MG63 (cell line): ENCODE data around the gene ZNF500. TPM values are rescaled to one million over a fixed set of nuclear protein-coding genes. Genes with fewer than 3 reads are reported as not detected.

ENCODE experiments used
- DNase-seq: peaks from one replicate; pipeline ENCODE4 v3.0.0-alpha.2; 2020
- H3K27me3 ChIP-seq: fragments of 250-450 bp; sonication (Bioruptor Pico); 2 replicates; pipeline ENCODE4 v1.5.1; 2020; ENCODE audit warnings: mild to moderate bottlenecking, moderate library complexity
- H3K36me3 ChIP-seq: fragments of 250-450 bp; sonication (Bioruptor Pico); 2 replicates; pipeline ENCODE4 v1.5.1; 2020; ENCODE audit warnings: mild to moderate bottlenecking, moderate library complexity
- H3K4me3 ChIP-seq: fragments of 250-450 bp; sonication (Bioruptor Pico); 2 replicates; pipeline ENCODE4 v1.5.1; 2020; ENCODE audit warnings: mild to moderate bottlenecking, moderate library complexity
- H3K9me3 ChIP-seq: fragments of 250-450 bp; sonication (Bioruptor Pico); 2 replicates; pipeline ENCODE4 v1.5.1; 2020; ENCODE audit warnings: mild to moderate bottlenecking, moderate library complexity
- total RNA-seq: library from RNA; depleted of rRNA; stranded (reverse); fragments of >200 nt; shearing (Covaris generic); gene quantifications from 2 replicates; pipeline ENCODE4 v1.2.3, GENCODE V29; 2014; ENCODE audit warnings: low replicate concordance

Gene ZNF500
- total RNA-seq, 1 experiment from 2014 or later, result 13.3 TPM

- no peaks in the 10 kb centered on the region; the same call in 1 of the 2 replicates for H3K36me3 ChIP-seq
- H3K9me3 ChIP-seq, result no peaks in the 10 kb centered on the region
- H3K27me3 ChIP-seq, result no peaks in the 10 kb centered on the region
- DNase-seq, result no peak
- no peak overlapping the region for H3K4me3 ChIP-seq
Observed at GRCh38 chr16:4737545-4737944, 29.4 kb downstream of the ZNF500 start.

- Histone ChIP-seq H3K27me3 (no peaks in the 10 kb centered on the region), H3K36me3 (peaks cover 5% of the 10 kb centered on the region)
- no peak for DNase-seq
Observed at GRCh38 chr16:4736546-4736945, 30.4 kb downstream of the ZNF500 start.

GRCh38 chr16:4734730-4735535 is 32.0 kb downstream of the ZNF500 start:
- no peaks in the 10 kb centered on the region for H3K27me3 ChIP-seq
- H3K9me3 ChIP-seq, result no peaks in the 10 kb centered on the region
- peak overlapping the region; percentile 87 for H3K4me3 ChIP-seq
- peaks cover 20% of the 10 kb centered on the region for H3K36me3 ChIP-seq
- DNase-seq, result peak; percentile 89

More at GRCh38 chr16:4736546-4736945, 30.4 kb downstream of the ZNF500 start:
- Histone ChIP-seq H3K9me3 (no peaks in the 10 kb centered on the region), H3K4me3 (no peak overlapping the region)

GRCh38 chr16:4734063-4734729 is 32.8 kb downstream of the ZNF500 start, which contains the start of the genes ANKS3 and DNAAF8:
Gene ANKS3 (minus strand): TSS chr16:4734271. CDS start chr16:4730149, 4,122 bp downstream.
Gene DNAAF8 (plus strand): TSS chr16:4734537. CDS start chr16:4736515, 1,978 bp downstream.
- H3K27me3 ChIP-seq, result no peaks in the 10 kb centered on the region
- peaks cover 24% of the 10 kb centered on the region for H3K36me3 ChIP-seq
- DNase-seq, result peak; percentile 99
- H3K9me3 ChIP-seq, result no peaks in the 10 kb centered on the region
- peak within 1 kb of the TSS; percentile 87 for H3K4me3 ChIP-seq

GRCh38 chr16:4733747-4734062 is 33.3 kb downstream of the ZNF500 start:
- Histone ChIP-seq H3K4me3 (peak overlapping the region; percentile 87), H3K27me3 (no peaks in the 10 kb centered on the region), H3K9me3 (no peaks in the 10 kb centered on the region), H3K36me3 (peaks cover 27% of the 10 kb centered on the region)
- DNase-seq, result peak; percentile 22

GRCh38 chr16:4733211-4733742 is 33.7 kb downstream of the ZNF500 start:
- Histone ChIP-seq H3K27me3 (no peaks in the 10 kb centered on the region), H3K4me3 (peak overlapping the region; percentile 87)
- DNase-seq, result no peak

GRCh38 chr16:4729876-4730275 is 37.1 kb downstream of the ZNF500 start:
- DNase-seq, result no peak

More at GRCh38 chr16:4733211-4733742, 33.7 kb downstream of the ZNF500 start:
- H3K36me3 ChIP-seq, result peaks cover 31% of the 10 kb centered on the region
- H3K9me3 ChIP-seq, result no peaks in the 10 kb centered on the region

GRCh38 chr16:4728676-4729075 is 38.3 kb downstream of the ZNF500 start:
- no peaks in the 10 kb centered on the region for H3K9me3 ChIP-seq
- peaks cover 69% of the 10 kb centered on the region for H3K36me3 ChIP-seq
- DNase-seq, result no peak
- H3K27me3 ChIP-seq, result no peaks in the 10 kb centered on the region
- H3K4me3 ChIP-seq, result no peak overlapping the region

More at GRCh38 chr16:4729876-4730275, 37.1 kb downstream of the ZNF500 start:
- no peaks in the 10 kb centered on the region for H3K27me3 ChIP-seq
- no peak overlapping the region for H3K4me3 ChIP-seq
- H3K36me3 ChIP-seq, result peaks cover 61% of the 10 kb centered on the region
- no peaks in the 10 kb centered on the region for H3K9me3 ChIP-seq

- Histone ChIP-seq H3K36me3 (peaks cover 71% of the 10 kb centered on the region), H3K27me3 (no peaks in the 10 kb centered on the region), H3K4me3 (no peak overlapping the region), H3K9me3 (no peaks in the 10 kb centered on the region)
- no peak for DNase-seq
Observed at GRCh38 chr16:4726616-4727015, 40.3 kb downstream of the ZNF500 start.

- no peaks in the 10 kb centered on the region for H3K27me3 ChIP-seq
- H3K9me3 ChIP-seq, result no peaks in the 10 kb centered on the region
- H3K36me3 ChIP-seq, result peaks cover 54% of the 10 kb centered on the region
- H3K4me3 ChIP-seq, result no peak overlapping the region
- no peak for DNase-seq
Observed at GRCh38 chr16:4724661-4725270, 42.2 kb downstream of the ZNF500 start.

- Histone ChIP-seq H3K27me3 (no peaks in the 10 kb centered on the region), H3K4me3 (no peak overlapping the region), H3K36me3 (peaks cover 50% of the 10 kb centered on the region), H3K9me3 (no peaks in the 10 kb centered on the region)
- no peak for DNase-seq
Observed at GRCh38 chr16:4723071-4723767, 43.7 kb downstream of the ZNF500 start.

- no peak for DNase-seq
- H3K4me3 ChIP-seq, result no peak overlapping the region
- no peaks in the 10 kb centered on the region for H3K27me3 ChIP-seq
- peaks cover 44% of the 10 kb centered on the region for H3K36me3 ChIP-seq
- no peaks in the 10 kb centered on the region for H3K9me3 ChIP-seq
Observed at GRCh38 chr16:4718466-4718865, 48.5 kb downstream of the ZNF500 start.

- Histone ChIP-seq H3K4me3 (no peak overlapping the region), H3K36me3 (peaks cover 46% of the 10 kb centered on the region), H3K9me3 (no peaks in the 10 kb centered on the region), H3K27me3 (no peaks in the 10 kb centered on the region)
- no peak for DNase-seq
Observed at GRCh38 chr16:4714996-4715395, 52.0 kb downstream of the ZNF500 start.

- Histone ChIP-seq H3K9me3 (no peaks in the 10 kb centered on the region), H3K27me3 (no peaks in the 10 kb centered on the region), H3K36me3 (peaks cover 45% of the 10 kb centered on the region), H3K4me3 (no peak overlapping the region)
- DNase-seq, result no peak
Observed at GRCh38 chr16:4713663-4714501, 53.1 kb downstream of the ZNF500 start.

- peaks cover 42% of the 10 kb centered on the region for H3K36me3 ChIP-seq
- no peak overlapping the region for H3K4me3 ChIP-seq
- H3K27me3 ChIP-seq, result no peaks in the 10 kb centered on the region
- DNase-seq, result peak; percentile 46
- no peaks in the 10 kb centered on the region for H3K9me3 ChIP-seq
Observed at GRCh38 chr16:4709481-4709880, 57.5 kb downstream of the ZNF500 start.

GRCh38 chr16:4706871-4707270 is 60.1 kb downstream of the ZNF500 start:
- no peaks in the 10 kb centered on the region for H3K27me3 ChIP-seq
- no peaks in the 10 kb centered on the region for H3K9me3 ChIP-seq
- DNase-seq, result no peak
- H3K36me3 ChIP-seq, result peaks cover 50% of the 10 kb centered on the region
- H3K4me3 ChIP-seq, result no peak overlapping the region
